GM19395 (cell line): Measurements from ENCODE around the gene LRRC63.

ENCODE experiments used
- ATAC-seq: cut with Tn5 transposase; IDR thresholded peaks from one replicate; pipeline ENCODE4 v1.9.1; 2021; ENCODE audit warnings: mild to moderate bottlenecking, moderate library complexity; ENCODE audit not compliant: unreplicated experiment

LRRC63 gene

GRCh38 chr13:46303742-46304385, 92.1 kb downstream of the LRRC63 start:
- ATAC-seq: no peak

- ATAC-seq: no peak
Observed at GRCh38 chr13:46304546-46304945, 92.8 kb downstream of the LRRC63 start.

GRCh38 chr13:46307554-46307953, 95.8 kb downstream of the LRRC63 start:
- ATAC-seq: no peak

GRCh38 chr13:46310066-46310465, 98.3 kb downstream of the LRRC63 start:
- ATAC-seq: no peak

GRCh38 chr13:46311217-46311616, 99.5 kb downstream of the LRRC63 start:
- no peak for ATAC-seq

GRCh38 chr13:46313024-46313423, 101.3 kb downstream of the LRRC63 start:
- no peak for ATAC-seq

- ATAC-seq: no peak
Observed at GRCh38 chr13:46313432-46314257, 101.9 kb downstream of the LRRC63 start.

GRCh38 chr13:46314587-46314986, 102.9 kb downstream of the LRRC63 start:
- no peak for ATAC-seq

GRCh38 chr13:46315036-46315435, 103.3 kb downstream of the LRRC63 start:
- no peak for ATAC-seq

GRCh38 chr13:46315491-46316075, 103.9 kb downstream of the LRRC63 start:
- ATAC-seq: no peak

- ATAC-seq: no peak
Observed at GRCh38 chr13:46317120-46317519, 105.4 kb downstream of the LRRC63 start.

- no peak for ATAC-seq
Observed at GRCh38 chr13:46318986-46319385, 107.3 kb downstream of the LRRC63 start.

GRCh38 chr13:46320406-46320805, 108.7 kb downstream of the LRRC63 start:
- no peak for ATAC-seq

GRCh38 chr13:46320821-46321220, 109.1 kb downstream of the LRRC63 start:
- ATAC-seq: no peak

GRCh38 chr13:46321494-46322225, 109.9 kb downstream of the LRRC63 start:
- no peak for ATAC-seq

GRCh38 chr13:46324976-46325375, 113.2 kb downstream of the LRRC63 start:
- ATAC-seq: no peak
